Breast epithelium (tissue), 3 donors: Measurements from ENCODE around the gene CDH13.

Experiments used
- POLR2A ChIP-seq: fragments of 450-650 bp; IDR thresholded peaks from one replicate; pipeline ENCODE4 v1.6.1; 2016; ENCODE audit warnings: antibody characterized with exemption, mild to moderate bottlenecking, moderate library complexity
- TF ChIP-seq, protein P1 (sequence below), 3 donors: fragments of 450-650 bp; IDR thresholded peaks; one replicate each; pipeline ENCODE4 v1.5.1; 2016 to 2017; ENCODE audit warnings: antibody characterized with exemption in 3 of 3, mild to moderate bottlenecking in 3 of 3, moderate library complexity in 3 of 3

DNA sequence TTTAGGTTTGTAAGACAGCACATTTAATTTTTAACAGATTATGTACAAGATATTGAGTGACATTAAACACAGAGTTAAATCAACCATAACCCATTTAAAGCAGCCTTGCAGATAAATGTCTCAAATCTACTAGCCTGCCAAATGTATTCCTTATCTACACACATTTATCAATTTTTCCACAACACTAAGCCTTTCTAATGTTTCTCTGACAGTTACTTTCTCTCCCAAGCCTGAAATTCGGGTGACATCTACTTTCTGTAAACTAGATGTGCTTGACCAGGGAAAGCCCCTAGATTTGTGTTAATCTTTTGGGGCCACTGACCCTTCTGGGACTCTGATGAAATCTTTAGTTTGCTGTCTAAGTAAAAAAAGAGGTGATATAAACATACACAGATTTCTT, 69.0 kb downstream of the CDH13 start:
- TF ChIP-seq, protein P1, sequence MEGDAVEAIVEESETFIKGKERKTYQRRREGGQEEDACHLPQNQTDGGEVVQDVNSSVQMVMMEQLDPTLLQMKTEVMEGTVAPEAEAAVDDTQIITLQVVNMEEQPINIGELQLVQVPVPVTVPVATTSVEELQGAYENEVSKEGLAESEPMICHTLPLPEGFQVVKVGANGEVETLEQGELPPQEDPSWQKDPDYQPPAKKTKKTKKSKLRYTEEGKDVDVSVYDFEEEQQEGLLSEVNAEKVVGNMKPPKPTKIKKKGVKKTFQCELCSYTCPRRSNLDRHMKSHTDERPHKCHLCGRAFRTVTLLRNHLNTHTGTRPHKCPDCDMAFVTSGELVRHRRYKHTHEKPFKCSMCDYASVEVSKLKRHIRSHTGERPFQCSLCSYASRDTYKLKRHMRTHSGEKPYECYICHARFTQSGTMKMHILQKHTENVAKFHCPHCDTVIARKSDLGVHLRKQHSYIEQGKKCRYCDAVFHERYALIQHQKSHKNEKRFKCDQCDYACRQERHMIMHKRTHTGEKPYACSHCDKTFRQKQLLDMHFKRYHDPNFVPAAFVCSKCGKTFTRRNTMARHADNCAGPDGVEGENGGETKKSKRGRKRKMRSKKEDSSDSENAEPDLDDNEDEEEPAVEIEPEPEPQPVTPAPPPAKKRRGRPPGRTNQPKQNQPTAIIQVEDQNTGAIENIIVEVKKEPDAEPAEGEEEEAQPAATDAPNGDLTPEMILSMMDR (IDR thresholded peaks at IDR 0.05): no peak
- no peak for TF ChIP-seq POLR2A
